ENCODE measurements around the gene SPHK1.

Gene SPHK1

GRCh38 chr17:76363107-76363842 is 21.1 kb upstream of the SPHK1 start:
- no peak for DNase-seq (ENCODE audit: low read depth in 4 of 4, low spot score in 1 of 4)

GRCh38 chr17:76365256-76365903 is 19.0 kb upstream of the SPHK1 start:
- no peak for DNase-seq (ENCODE audit: low read depth in 4 of 4, low spot score in 1 of 4)

- DNase-seq (ENCODE audit: low read depth in 4 of 4, low spot score in 1 of 4): no peak
These were observed 18.2 kb upstream of the SPHK1 start for GRCh38 chr17:76366247-76366646.

- DNase-seq (ENCODE audit: low read depth in 4 of 4, low spot score in 1 of 4): no peak
These were observed 16.8 kb upstream of the SPHK1 start for GRCh38 chr17:76367642-76368041.

GRCh38 chr17:76368545-76368944 is 15.9 kb upstream of the SPHK1 start:
- DNase-seq (ENCODE audit: low read depth in 4 of 4, low spot score in 1 of 4): no peak

GRCh38 chr17:76369379-76369778 is 15.0 kb upstream of the SPHK1 start:
- no peak for DNase-seq (ENCODE audit: low read depth in 4 of 4, low spot score in 1 of 4)

GRCh38 chr17:76369804-76370203 is 14.6 kb upstream of the SPHK1 start:
- no peak for DNase-seq (ENCODE audit: low read depth in 4 of 4, low spot score in 1 of 4)

- no peak for DNase-seq (ENCODE audit: low read depth in 4 of 4, low spot score in 1 of 4)
These were observed 14.0 kb upstream of the SPHK1 start for GRCh38 chr17:76370261-76370993.

- no peak for DNase-seq (ENCODE audit: low read depth in 4 of 4, low spot score in 1 of 4)
These were observed 12.5 kb upstream of the SPHK1 start for GRCh38 chr17:76371656-76372628.

- DNase-seq (ENCODE audit: low read depth in 4 of 4, low spot score in 1 of 4): no peak
These were observed 7.9 kb upstream of the SPHK1 start for GRCh38 chr17:76376318-76377133.

- no peak for DNase-seq (ENCODE audit: low read depth in 4 of 4, low spot score in 1 of 4)
These were observed 5.7 kb upstream of the SPHK1 start for GRCh38 chr17:76378548-76379274.

- no peak for DNase-seq (ENCODE audit: low read depth in 4 of 4, low spot score in 1 of 4)
These were observed 5.2 kb upstream of the SPHK1 start for GRCh38 chr17:76379275-76379641.

GRCh38 chr17:76379646-76380376 is 4.6 kb upstream of the SPHK1 start:
- no peak for DNase-seq (ENCODE audit: low read depth in 4 of 4, low spot score in 1 of 4)

GRCh38 chr17:76381633-76382350 is 2.6 kb upstream of the SPHK1 start:
- DNase-seq (ENCODE audit: low read depth in 4 of 4, low spot score in 1 of 4): no peak

- DNase-seq (ENCODE audit: low read depth in 4 of 4, low spot score in 1 of 4): peak in 1 of 4 experiments; percentile 34
These were observed 2.0 kb upstream of the SPHK1 start for GRCh38 chr17:76382351-76382802.

GRCh38 chr17:76382803-76383545 is 1.4 kb upstream of the SPHK1 start:
- peak in 3 of 4 experiments; percentile 30 to 65 (median 46) for DNase-seq (ENCODE audit: low read depth in 4 of 4, low spot score in 1 of 4)

GRCh38 chr17:76383546-76384221 is 725 bp upstream of the SPHK1 start:
- DNase-seq (ENCODE audit: low read depth in 4 of 4, low spot score in 1 of 4): peak in 2 of 4 experiments; percentile 18 to 35

Measured in stimulated activated CD4-positive, alpha-beta T cell treated with anti-CD3 and anti-CD28 coated beads, Interleukin-1b, Interleukin-23, amount 100 ng/mL, for 24 hours (primary cell).